Endothelial cell of umbilical vein (primary cell): ENCODE measurements around the gene PSD2. TPM values are rescaled to one million over a fixed set of nuclear protein-coding genes. Genes with fewer than 3 reads are reported as not detected.

Experiments used
- BruUV-seq: library from RNA; stranded (reverse); fragments of 400-500 nt; replicated peaks from 2 replicates; lab custom pipeline; 2021; lab: Mats Ljungman, UMichigan
- CTCF ChIA-PET: fragments of 300-600, 350-600 bp; sonication (Branson Sonifier 250); formaldehyde crosslinking; loops from one replicate; lab custom pipeline; 2021; ENCODE audit warnings: antibody characterized with exemption, inconsistent platforms; lab: Charles Lee
- POLR2A ChIA-PET: fragments of 300-600, 350-600 bp; sonication (Branson Sonifier 250); formaldehyde crosslinking; loops from one replicate; lab custom pipeline; 2021; ENCODE audit warnings: antibody characterized with exemption, inconsistent platforms; lab: Charles Lee
- DNase-seq: peaks from one replicate; pipeline ENCODE4 v3.0.0-alpha.2; 2011; ENCODE audit warnings: low read depth, low spot score
- FAIRE-seq: peaks from 2 replicates; lab custom pipeline; 2011; peaks lifted over from hg19 to GRCh38; lab: Jason Lieb, UNC
- H2AFZ ChIP-seq: 2 replicates; pipeline ENCODE4 v1.6.0; 2012; ENCODE audit warnings: low read depth, low read length, control low read depth, inconsistent platforms
- H3K27ac ChIP-seq: 2 replicates; pipeline ENCODE4 v1.5.1; 2011; ENCODE audit warnings: low read depth, mild to moderate bottlenecking, control low read depth, low read length, moderate library complexity; ENCODE audit not compliant: insufficient read depth
- H3K27me3 ChIP-seq, 2 experiments: 2 replicates each; pipeline versions ENCODE4 v1.6.0 to v1.6.1; 2011; ENCODE audit warnings: low read length in 2 of 2, mixed read lengths in 1 of 2; ENCODE audit not compliant: control insufficient read depth in 2 of 2, insufficient read depth in 2 of 2
- H3K36me3 ChIP-seq, 2 experiments: 2 replicates in 1 of 2; 3 replicates in 1 of 2; pipeline ENCODE4 v1.5.1; 2011; ENCODE audit warnings: low read length in 2 of 2, mild to moderate bottlenecking in 1 of 2, moderate library complexity in 1 of 2; ENCODE audit not compliant: control insufficient read depth in 2 of 2, insufficient read depth in 2 of 2; ENCODE audit errors: extremely low read depth in 1 of 2
- H3K4me1 ChIP-seq: 3 replicates; pipeline ENCODE4 v1.5.1; 2011; ENCODE audit warnings: mild to moderate bottlenecking, low read length; ENCODE audit not compliant: control insufficient read depth, insufficient read depth; ENCODE audit errors: extremely low read depth
- H3K4me2 ChIP-seq: 2 replicates; pipeline ENCODE4 v1.6.1; 2011; ENCODE audit warnings: low read length, control low read depth, mixed read lengths; ENCODE audit not compliant: insufficient read depth
- H3K4me3 ChIP-seq, 3 experiments: fragments of 200-600 bp in 1 of 3; sonication (generic), shearing (Covaris generic) in 1 of 3; replicated peaks in 1 of 3; 2 replicates each; pipeline ENCODE4 v1.5.1; 2011 to 2016; ENCODE audit warnings: control low read depth in 3 of 3, low read length in 3 of 3, mild to moderate bottlenecking in 2 of 3, inconsistent platforms in 1 of 3, low read depth in 1 of 3, moderate library complexity in 1 of 3; ENCODE audit not compliant: insufficient read depth in 1 of 3
- H3K79me2 ChIP-seq: 2 replicates; pipeline ENCODE4 v1.6.0; 2012; ENCODE audit warnings: low read length, inconsistent platforms; ENCODE audit not compliant: control insufficient read depth, insufficient read depth
- H3K9ac ChIP-seq: replicated peaks from 2 replicates; pipeline ENCODE3; 2011; ENCODE audit warnings: low read length, control low read depth; ENCODE audit not compliant: insufficient read depth; ENCODE audit errors: extremely low read depth
- H3K9me1 ChIP-seq: replicated peaks from 3 replicates; pipeline ENCODE4 v1.6.0; 2011; ENCODE audit warnings: mild to moderate bottlenecking, low read length; ENCODE audit not compliant: control insufficient read depth, insufficient read depth; ENCODE audit errors: extremely low read depth
- H3K9me3 ChIP-seq: replicated peaks from 2 replicates; pipeline ENCODE4 v1.5.1; 2012; ENCODE audit warnings: low read length, inconsistent platforms; ENCODE audit not compliant: control insufficient read depth, insufficient read depth
- H4K20me1 ChIP-seq: replicated peaks from 2 replicates; pipeline ENCODE3; 2011; ENCODE audit warnings: mild to moderate bottlenecking, low read length; ENCODE audit not compliant: control insufficient read depth, insufficient read depth; ENCODE audit errors: extremely low read depth
- EZH2 ChIP-seq: IDR thresholded peaks from 2 replicates; pipeline ENCODE4 v1.6.1; 2012; ENCODE audit warnings: borderline replicate concordance, low read depth, mild to moderate bottlenecking, moderate library complexity, low read length, inconsistent platforms; ENCODE audit not compliant: severe bottlenecking
- FOS ChIP-seq: IDR thresholded peaks from 2 replicates; pipeline ENCODE4 v1.6.1; 2011; ENCODE audit warnings: mild to moderate bottlenecking, low read length, moderate library complexity, borderline replicate concordance; ENCODE audit not compliant: insufficient read depth
- GATA2 ChIP-seq: IDR thresholded peaks from 2 replicates; pipeline ENCODE4 v1.7.0; 2011; ENCODE audit warnings: low read depth, mild to moderate bottlenecking, moderate library complexity, mixed read lengths, low read length; ENCODE audit not compliant: insufficient read length, insufficient read depth
- JUN ChIP-seq: IDR thresholded peaks from 2 replicates; pipeline ENCODE4 v1.6.1; 2011; ENCODE audit warnings: borderline replicate concordance, low read depth; ENCODE audit not compliant: insufficient read length, insufficient read depth
- MAX ChIP-seq: IDR thresholded peaks from 2 replicates; pipeline ENCODE4 v1.6.1; 2011; ENCODE audit not compliant: insufficient read depth, insufficient read length
- MYC ChIP-seq: IDR thresholded peaks from one replicate; pipeline ENCODE4 v1.6.1; 2011; ENCODE audit warnings: mild to moderate bottlenecking, low read depth, low read length
- POLR2A ChIP-seq: IDR thresholded peaks from 2 replicates; pipeline ENCODE4 v1.6.1; 2012; ENCODE audit warnings: low read depth, mild to moderate bottlenecking, control low read depth, low read length
- POLR2AphosphoS5 ChIP-seq: IDR thresholded peaks from 2 replicates; pipeline ENCODE4 v1.6.1; 2012; ENCODE audit warnings: low read depth, mild to moderate bottlenecking, control low read depth, low read length, moderate library complexity; ENCODE audit not compliant: insufficient read depth
- dilution Hi-C: fragments of 300-500 bp; cut with MboI; formaldehyde crosslinking; loops from one replicate; pipeline ENCODE4 v1.15.0; 2019; ENCODE audit warnings: low sequenced_read_pairs; ENCODE audit not compliant: extremely low pct_ligation_motif_present
- intact Hi-C: fragments of 100-400 bp; cut with micrococcal nuclease; formaldehyde crosslinking; loops from one replicate; pipeline ENCODE4 v1.10.0; 2022
- polyA plus RNA-seq, 4 experiments: library from polyadenylated mRNA; depleted of rRNA in 3 of 4; stranded (reverse) in 3 of 4; unstranded in 1 of 4; fragments of >200 nt; gene quantifications; 2 replicates each; pipeline versions ENCODE4 v1.2.1 to v1.2.3, GENCODE V29; 2011 to 2012; ENCODE audit warnings: missing spikeins in 1 of 4
- total RNA-seq: library from RNA; stranded (reverse); gene quantifications from 2 replicates; pipeline ENCODE4 v1.2.3, GENCODE V29; 2021
- TF ChIP-seq, protein P1 (sequence below), 2 donors: IDR thresholded peaks; 1 replicate in 1 of 2; 2 replicates in 1 of 2; pipeline ENCODE4 v1.5.1; 2011; ENCODE audit warnings: low read length in 2 of 2, mild to moderate bottlenecking in 2 of 2, moderate library complexity in 2 of 2, control low read depth in 1 of 2, inconsistent platforms in 1 of 2, low read depth in 1 of 2; ENCODE audit not compliant: insufficient read depth in 1 of 2; ENCODE audit errors: extremely low read depth in 1 of 2

The PSD2 gene
- total and polyA plus RNA-seq, 2 donors (not counting 3 experiments of a cell fraction or from before 2014, with no cell fraction given), result not detected

GRCh38 chr5:139789845-139790189 lies 5.8 kb upstream of the PSD2 start:
- H3K27ac ChIP-seq, result no peak overlapping the region
- H3K4me2 ChIP-seq, result no peak overlapping the region
- no peaks in the 10 kb centered on the region for H4K20me1 ChIP-seq
- dilution Hi-C loops (no loop called here), intact Hi-C loops (no loop called here)
- FAIRE-seq, result no peak
- no peaks in the 10 kb centered on the region for H3K36me3 ChIP-seq
- no peaks in the 10 kb centered on the region for H3K9me1 ChIP-seq
- no peak overlapping the region for H3K4me3 ChIP-seq
- H3K4me1 ChIP-seq, result peaks cover 3% of the 10 kb centered on the region
- H3K27me3 ChIP-seq, result peaks cover 16 to 17% of the 10 kb centered on the region in 2 experiments
- TF ChIP-seq, protein P1, sequence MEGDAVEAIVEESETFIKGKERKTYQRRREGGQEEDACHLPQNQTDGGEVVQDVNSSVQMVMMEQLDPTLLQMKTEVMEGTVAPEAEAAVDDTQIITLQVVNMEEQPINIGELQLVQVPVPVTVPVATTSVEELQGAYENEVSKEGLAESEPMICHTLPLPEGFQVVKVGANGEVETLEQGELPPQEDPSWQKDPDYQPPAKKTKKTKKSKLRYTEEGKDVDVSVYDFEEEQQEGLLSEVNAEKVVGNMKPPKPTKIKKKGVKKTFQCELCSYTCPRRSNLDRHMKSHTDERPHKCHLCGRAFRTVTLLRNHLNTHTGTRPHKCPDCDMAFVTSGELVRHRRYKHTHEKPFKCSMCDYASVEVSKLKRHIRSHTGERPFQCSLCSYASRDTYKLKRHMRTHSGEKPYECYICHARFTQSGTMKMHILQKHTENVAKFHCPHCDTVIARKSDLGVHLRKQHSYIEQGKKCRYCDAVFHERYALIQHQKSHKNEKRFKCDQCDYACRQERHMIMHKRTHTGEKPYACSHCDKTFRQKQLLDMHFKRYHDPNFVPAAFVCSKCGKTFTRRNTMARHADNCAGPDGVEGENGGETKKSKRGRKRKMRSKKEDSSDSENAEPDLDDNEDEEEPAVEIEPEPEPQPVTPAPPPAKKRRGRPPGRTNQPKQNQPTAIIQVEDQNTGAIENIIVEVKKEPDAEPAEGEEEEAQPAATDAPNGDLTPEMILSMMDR (IDR thresholded peaks at IDR 0.05; ENCODE audit: extremely low read depth in 1 of 2, insufficient read depth in 1 of 2, low read depth in 1 of 2, low read length in 2 of 2), result no peak
- TF ChIP-seq GATA2 (no peak), POLR2AphosphoS5 (no peak), JUN (no peak), EZH2 (no peak), POLR2A (no peak), FOS (no peak), MYC (no peak), MAX (no peak)
- H3K9me3 ChIP-seq, result no peaks in the 10 kb centered on the region
- H3K9ac ChIP-seq, result no peak overlapping the region
- ChIA-PET CTCF (interaction anchor here (0.9 to 4.7 kb wide), 7 partner anchors 9 to 180 kb away, joined by 4 to 235 read pairs (median 9); no protein-coding TSS in a partner anchor), POLR2A (no interaction called here)
- no peak for DNase-seq
- no peak overlapping the region for H2AFZ ChIP-seq
- no TSS peak for BruUV-seq
- no peaks in the 10 kb centered on the region for H3K79me2 ChIP-seq
